PC-3 (cell line): ENCODE measurements around the gene ASTN2. TPM values are rescaled to one million over a fixed set of nuclear protein-coding genes. Genes with fewer than 3 reads are reported as not detected.

ENCODE experiments used
- ATAC-seq: fragments of 200-7000 bp; cut with Tn5 transposase; 2 replicates; pipeline ENCODE4 v1.9.1; 2020; ENCODE audit warnings: mild to moderate bottlenecking, moderate library complexity
- BruUV-seq: library from RNA; stranded (reverse); fragments of 400-500 nt; replicated peaks from 2 replicates; lab custom pipeline; 2021; lab: Mats Ljungman, UMichigan
- CTCF ChIA-PET: fragments of 300-600 bp; sonication (Branson Sonifier 250); formaldehyde crosslinking; loops from one replicate; lab custom pipeline; 2022; ENCODE audit warnings: antibody characterized with exemption; lab: Charles Lee
- POLR2A ChIA-PET: fragments of 300-600 bp; sonication (Branson Sonifier 250); formaldehyde crosslinking; loops from one replicate; lab custom pipeline; 2022; ENCODE audit warnings: antibody characterized with exemption; ENCODE audit not compliant: unreplicated experiment; lab: Charles Lee
- DNase-seq: peaks from one replicate; pipeline ENCODE4 v3.0.0-alpha.2; 2015
- H2AFZ ChIP-seq: fragments of 300-600 bp; sonication (generic); 2 replicates; pipeline ENCODE4 v1.6.0; 2016; ENCODE audit warnings: antibody characterized with exemption, low read length
- H3F3A ChIP-seq: fragments of 300-600 bp; sonication (generic); one replicate; pipeline ENCODE4 v1.6.0; 2017; ENCODE audit warnings: antibody characterized with exemption, low read length, control low read depth, mild to moderate bottlenecking; ENCODE audit not compliant: unreplicated experiment
- H3K27ac ChIP-seq: fragments of 300-600 bp; sonication (generic); 2 replicates; pipeline ENCODE4 v1.5.1; 2016; ENCODE audit warnings: mild to moderate bottlenecking, low read length
- H3K27me3 ChIP-seq: fragments of 300-600 bp; sonication (generic); 2 replicates; pipeline ENCODE4 v1.6.1; 2016; ENCODE audit warnings: low read length, mixed read lengths
- H3K36me3 ChIP-seq: fragments of 300-600 bp; sonication (generic); 2 replicates; pipeline ENCODE4 v1.6.1; 2016; ENCODE audit warnings: low read depth, mixed run types, low read length, mixed read lengths
- H3K4me1 ChIP-seq: fragments of 300-600 bp; sonication (generic); 2 replicates; pipeline ENCODE4 v1.5.1; 2016; ENCODE audit warnings: low read length; ENCODE audit not compliant: insufficient read depth
- H3K4me2 ChIP-seq: fragments of 300-600 bp; sonication (generic); 2 replicates; pipeline ENCODE4 v1.6.0; 2016; ENCODE audit warnings: low read length
- H3K4me3 ChIP-seq: fragments of 300-600 bp; sonication (generic); 2 replicates; pipeline ENCODE4 v1.5.1; 2016; ENCODE audit warnings: mild to moderate bottlenecking, low read length, mixed read lengths
- H3K79me2 ChIP-seq: fragments of 300-600 bp; sonication (generic); 2 replicates; pipeline ENCODE4 v1.6.1; 2017; ENCODE audit warnings: low read length, mixed read lengths
- H3K9ac ChIP-seq: fragments of 300-600 bp; sonication (generic); 2 replicates; pipeline ENCODE4 v1.6.0; 2016; ENCODE audit warnings: mild to moderate bottlenecking, low read length
- H3K9me2 ChIP-seq: fragments of 300-600 bp; sonication (generic); replicated peaks from 2 replicates; pipeline ENCODE4 v1.6.1; 2016; ENCODE audit warnings: mixed run types, low read length, mixed read lengths
- H3K9me3 ChIP-seq: fragments of 300-600 bp; sonication (generic); 2 replicates; pipeline ENCODE4 v1.6.1; 2016; ENCODE audit warnings: low read length, mixed read lengths
- H4K20me1 ChIP-seq: fragments of 300-600 bp; sonication (generic); 2 replicates; pipeline ENCODE4 v1.6.1; 2016; ENCODE audit warnings: low read length, mixed read lengths
- CTCF ChIP-seq: fragments of 300-600 bp; sonication (generic); conservative IDR thresholded peaks from 2 replicates; pipeline ENCODE4 v1.5.1; 2017; ENCODE audit warnings: antibody characterized with exemption, low read depth, mild to moderate bottlenecking, low read length
- EZH2 ChIP-seq: fragments of 300-600 bp; sonication (generic); IDR thresholded peaks from one replicate; pipeline ENCODE4 v1.6.1; 2017; ENCODE audit warnings: antibody characterized with exemption, mild to moderate bottlenecking, low read length; ENCODE audit not compliant: unreplicated experiment
- EZH2phosphoT487 ChIP-seq: fragments of 300-600 bp; sonication (generic); IDR thresholded peaks from 2 replicates; pipeline ENCODE4 v1.6.1; 2018; ENCODE audit warnings: mild to moderate bottlenecking, antibody characterized with exemption, low read length, borderline replicate concordance
- intact Hi-C: fragments of 100-400 bp; cut with micrococcal nuclease; formaldehyde crosslinking; loops from 2 replicates; pipeline ENCODE4 v1.9.0; 2023
- total RNA-seq: library from RNA; depleted of rRNA; stranded (reverse); fragments of >200 nt; gene quantifications from 2 replicates; pipeline ENCODE4 v1.2.3, GENCODE V29; 2014

The ASTN2 gene
- total RNA-seq, 1 experiment from 2014 or later: 3.5 TPM

- Histone ChIP-seq H3K4me2 (no peak overlapping the region), H3K9ac (no peak overlapping the region), H2AFZ (no peak overlapping the region), H3K36me3 (no peaks in the 10 kb centered on the region), H3K27me3 (no peaks in the 10 kb centered on the region), H3F3A (no peaks in the 10 kb centered on the region), H3K4me3 (no peak overlapping the region), H3K4me1 (no peaks in the 10 kb centered on the region), H3K27ac (no peak overlapping the region), H4K20me1 (no peaks in the 10 kb centered on the region), H3K9me2 (no peaks in the 10 kb centered on the region), H3K79me2 (no peaks in the 10 kb centered on the region), H3K9me3 (no peaks in the 10 kb centered on the region)
- ChIA-PET CTCF (no interaction called here), POLR2A (no interaction called here)
- no peak for ATAC-seq
- no peak for TF ChIP-seq EZH2
- no TSS peak for BruUV-seq
- intact Hi-C loops: no loop called here
- no peak for DNase-seq
Measured at GRCh38 chr9:117303643-117304230, 111.1 kb downstream of the ASTN2 start.

- Histone ChIP-seq H2AFZ (no peak overlapping the region), H3K4me1 (no peaks in the 10 kb centered on the region), H3K4me3 (no peak overlapping the region), H3K27ac (no peak overlapping the region), H3K27me3 (no peaks in the 10 kb centered on the region), H3K9me3 (no peaks in the 10 kb centered on the region), H3K79me2 (no peaks in the 10 kb centered on the region), H4K20me1 (no peaks in the 10 kb centered on the region), H3K4me2 (no peak overlapping the region), H3K36me3 (no peaks in the 10 kb centered on the region), H3K9me2 (no peaks in the 10 kb centered on the region), H3F3A (no peaks in the 10 kb centered on the region), H3K9ac (no peak overlapping the region)
- intact Hi-C loops: no loop called here
- DNase-seq (no peak), ATAC-seq (no peak)
- ChIA-PET POLR2A (no interaction called here), CTCF (no interaction called here)
- BruUV-seq: no TSS peak
- TF ChIP-seq EZH2phosphoT487: no peak
- TF ChIP-seq CTCF: no peak
- TF ChIP-seq EZH2: no peak
Measured at GRCh38 chr9:117302487-117302886, 112.4 kb downstream of the ASTN2 start.

- Histone ChIP-seq H3K27me3 (no peaks in the 10 kb centered on the region), H3K4me2 (no peak overlapping the region), H3K9ac (no peak overlapping the region), H3K4me1 (no peaks in the 10 kb centered on the region), H3K9me2 (no peaks in the 10 kb centered on the region), H3F3A (no peaks in the 10 kb centered on the region), H4K20me1 (no peaks in the 10 kb centered on the region), H2AFZ (no peak overlapping the region), H3K27ac (no peak overlapping the region), H3K4me3 (no peak overlapping the region), H3K79me2 (no peaks in the 10 kb centered on the region), H3K36me3 (no peaks in the 10 kb centered on the region), H3K9me3 (no peaks in the 10 kb centered on the region)
- intact Hi-C loops: no loop called here
- DNase-seq (no peak), ATAC-seq (no peak)
- POLR2A ChIA-PET: no interaction called here
- CTCF ChIA-PET: no interaction called here
- TF ChIP-seq EZH2 (no peak), EZH2phosphoT487 (no peak), CTCF (no peak)
- BruUV-seq: no TSS peak
Measured at GRCh38 chr9:117300371-117301110, 114.3 kb downstream of the ASTN2 start.
